Measurements from ENCODE around the gene MRPS18C. TPM values are rescaled to one million over a fixed set of nuclear protein-coding genes. Genes with fewer than 3 reads are reported as not detected.

Gene MRPS18C
- total and polyA plus RNA-seq, 2 donors (not counting 3 experiments of a cell fraction or from before 2014, with no cell fraction given) = 22.2 to 64.8 TPM

- BruUV-seq (replicated peaks) = no TSS peak
- intact Hi-C loops (cut with micrococcal nuclease) (no loop called here), dilution Hi-C loops (cut with MboI; ENCODE audit: extremely low pct_ligation_motif_present, low sequenced_read_pairs) (no loop called here)
- Histone ChIP-seq H3K27ac (ENCODE audit: insufficient read depth, low read depth, low read length) (no peak overlapping the region), H3K36me3 (ENCODE audit: control insufficient read depth in 2 of 2, extremely low read depth in 1 of 2, insufficient read depth in 2 of 2, low read length in 2 of 2) (peaks cover 0 to under 1% of the 10 kb centered on the region in 2 experiments), H3K79me2 (ENCODE audit: control insufficient read depth, insufficient read depth, low read length) (no peaks in the 10 kb centered on the region), H3K9me3 (replicated peaks; ENCODE audit: control insufficient read depth, insufficient read depth, low read length) (no peaks in the 10 kb centered on the region), H3K27me3 (ENCODE audit: control insufficient read depth in 2 of 2, insufficient read depth in 2 of 2, low read length in 2 of 2) (no peaks in the 10 kb centered on the region), H3K9ac (replicated peaks; ENCODE audit: extremely low read depth, insufficient read depth, low read length) (no peak overlapping the region), H3K4me2 (ENCODE audit: insufficient read depth, low read length) (no peak overlapping the region), H3K4me3 (replicated peaks in 1 of 3; ENCODE audit: insufficient read depth in 1 of 3, low read depth in 1 of 3, low read length in 3 of 3) (no peak overlapping the region), H2AFZ (ENCODE audit: low read depth, low read length) (no peak overlapping the region), H4K20me1 (replicated peaks; ENCODE audit: control insufficient read depth, extremely low read depth, insufficient read depth, low read length) (no peaks in the 10 kb centered on the region), H3K4me1 (ENCODE audit: control insufficient read depth, extremely low read depth, insufficient read depth, low read length) (no peaks in the 10 kb centered on the region), H3K9me1 (replicated peaks; ENCODE audit: control insufficient read depth, extremely low read depth, insufficient read depth, low read length) (no peaks in the 10 kb centered on the region)
- FAIRE-seq = no peak
- no peak for TF ChIP-seq POLR2A (IDR thresholded peaks at IDR 0.05; ENCODE audit: low read depth, low read length)
- no peak for TF ChIP-seq GATA2 (IDR thresholded peaks at IDR 0.05; ENCODE audit: insufficient read depth, insufficient read length, low read depth, low read length)
- TF ChIP-seq MYC (IDR thresholded peaks at IDR 0.05; ENCODE audit: low read depth, low read length) = no peak
- TF ChIP-seq FOS (IDR thresholded peaks at IDR 0.05; ENCODE audit: borderline replicate concordance, insufficient read depth, low read length) = no peak
- TF ChIP-seq POLR2AphosphoS5 (IDR thresholded peaks at IDR 0.05; ENCODE audit: insufficient read depth, low read depth, low read length) = no peak
- no peak for TF ChIP-seq EZH2 (IDR thresholded peaks at IDR 0.05; ENCODE audit: borderline replicate concordance, low read depth, low read length, severe bottlenecking)
- no peak for TF ChIP-seq CTCF (IDR thresholded peaks at IDR 0.05; ENCODE audit: extremely low read depth in 1 of 2, insufficient read depth in 1 of 2, low read depth in 1 of 2, low read length in 2 of 2)
- TF ChIP-seq JUN (IDR thresholded peaks at IDR 0.05; ENCODE audit: borderline replicate concordance, insufficient read depth, insufficient read length, low read depth) = no peak
- TF ChIP-seq MAX (IDR thresholded peaks at IDR 0.05; ENCODE audit: insufficient read depth, insufficient read length) = no peak
- DNase-seq (ENCODE audit: low read depth, low spot score) = no peak
- ChIA-PET CTCF (no interaction called here), POLR2A (no interaction called here)
Measured at GRCh38 chr4:83436680-83437079, 19.2 kb upstream of the MRPS18C start.

Data from endothelial cell of umbilical vein (primary cell).